BE2C (cell line): Measurements from ENCODE around the gene TSPYL6.

Source experiments
- DNase-seq: peaks from one replicate; pipeline ENCODE4 v3.0.0-alpha.2; 2020
- H3K27me3 ChIP-seq: fragments of 250-450 bp; sonication (Bioruptor Pico); 2 replicates; pipeline ENCODE4 v1.5.1; 2020; ENCODE audit warnings: mild to moderate bottlenecking
- H3K36me3 ChIP-seq: fragments of 250-450 bp; sonication (Bioruptor Pico); 2 replicates; pipeline ENCODE4 v1.5.1; 2020; ENCODE audit warnings: mild to moderate bottlenecking
- H3K4me1 ChIP-seq: fragments of 250-450 bp; sonication (Bioruptor Pico); 2 replicates; pipeline ENCODE4 v1.5.1; 2020
- H3K4me3 ChIP-seq: 2 replicates; pipeline ENCODE4 v1.5.1; 2011; ENCODE audit warnings: low read depth, low read length
- H3K9me3 ChIP-seq: fragments of 250-450 bp; sonication (Bioruptor Pico); 2 replicates; pipeline ENCODE4 v1.5.1; 2020
- TF ChIP-seq, protein P1 (sequence below): IDR thresholded peaks from 2 replicates; pipeline ENCODE4 v1.5.1; 2012; ENCODE audit warnings: mild to moderate bottlenecking, low read depth, low read length

The TSPYL6 gene

DNA sequence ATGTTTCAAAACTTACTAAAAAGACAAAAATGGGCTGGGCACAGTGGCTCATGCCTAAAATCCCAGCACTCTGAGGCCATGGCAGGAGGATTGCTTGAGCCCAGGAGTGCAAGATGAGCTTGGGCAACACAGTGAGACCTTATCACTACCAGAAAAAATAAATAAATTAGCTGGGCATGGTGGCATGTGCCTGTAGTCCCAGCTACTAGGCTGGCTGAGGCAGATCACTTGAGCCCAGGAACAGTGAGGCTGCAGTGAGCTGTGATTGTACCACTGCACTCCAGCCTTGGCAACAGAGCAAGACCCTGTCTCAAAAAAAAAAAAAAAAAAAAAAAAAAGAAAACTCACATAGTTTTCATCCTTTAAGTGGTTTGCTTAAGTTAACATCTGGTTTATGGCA, 6.4 kb downstream of the TSPYL6 start:
- H3K27me3 ChIP-seq: no peaks in the 10 kb centered on the region
- TF ChIP-seq, protein P1, sequence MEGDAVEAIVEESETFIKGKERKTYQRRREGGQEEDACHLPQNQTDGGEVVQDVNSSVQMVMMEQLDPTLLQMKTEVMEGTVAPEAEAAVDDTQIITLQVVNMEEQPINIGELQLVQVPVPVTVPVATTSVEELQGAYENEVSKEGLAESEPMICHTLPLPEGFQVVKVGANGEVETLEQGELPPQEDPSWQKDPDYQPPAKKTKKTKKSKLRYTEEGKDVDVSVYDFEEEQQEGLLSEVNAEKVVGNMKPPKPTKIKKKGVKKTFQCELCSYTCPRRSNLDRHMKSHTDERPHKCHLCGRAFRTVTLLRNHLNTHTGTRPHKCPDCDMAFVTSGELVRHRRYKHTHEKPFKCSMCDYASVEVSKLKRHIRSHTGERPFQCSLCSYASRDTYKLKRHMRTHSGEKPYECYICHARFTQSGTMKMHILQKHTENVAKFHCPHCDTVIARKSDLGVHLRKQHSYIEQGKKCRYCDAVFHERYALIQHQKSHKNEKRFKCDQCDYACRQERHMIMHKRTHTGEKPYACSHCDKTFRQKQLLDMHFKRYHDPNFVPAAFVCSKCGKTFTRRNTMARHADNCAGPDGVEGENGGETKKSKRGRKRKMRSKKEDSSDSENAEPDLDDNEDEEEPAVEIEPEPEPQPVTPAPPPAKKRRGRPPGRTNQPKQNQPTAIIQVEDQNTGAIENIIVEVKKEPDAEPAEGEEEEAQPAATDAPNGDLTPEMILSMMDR: no peak

DNA sequence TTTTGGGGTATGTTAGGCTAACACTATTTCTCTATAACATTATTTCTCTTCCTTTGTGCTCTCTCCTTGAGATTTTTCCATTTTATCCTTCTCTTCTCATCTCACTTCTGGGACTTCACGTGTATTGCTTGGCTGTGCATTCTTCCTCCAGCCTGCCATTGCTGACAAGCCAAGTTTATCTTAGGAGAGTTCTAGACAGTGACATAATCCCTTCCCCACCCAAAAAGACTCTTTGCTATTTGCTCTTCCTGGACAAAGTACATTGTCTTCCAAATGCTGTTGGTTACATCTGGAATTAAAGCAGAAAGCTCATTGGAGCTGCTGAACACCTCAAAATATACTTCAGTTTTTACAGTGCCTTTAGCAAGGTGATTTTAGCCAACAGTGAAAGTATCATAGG, 8.9 kb downstream of the TSPYL6 start:
- no peaks in the 10 kb centered on the region for H3K36me3 ChIP-seq
- H3K4me3 ChIP-seq: no peak overlapping the region
- no peaks in the 10 kb centered on the region for H3K27me3 ChIP-seq
- TF ChIP-seq, protein P1: no peak
- H3K9me3 ChIP-seq: no peaks in the 10 kb centered on the region
- DNase-seq: no peak
- no peaks in the 10 kb centered on the region for H3K4me1 ChIP-seq

More for the DNA sequence above, 6.4 kb downstream of the TSPYL6 start:
- Histone ChIP-seq H3K36me3 (no peaks in the 10 kb centered on the region), H3K9me3 (no peaks in the 10 kb centered on the region), H3K4me3 (no peak overlapping the region), H3K4me1 (no peaks in the 10 kb centered on the region)
- DNase-seq: no peak

DNA sequence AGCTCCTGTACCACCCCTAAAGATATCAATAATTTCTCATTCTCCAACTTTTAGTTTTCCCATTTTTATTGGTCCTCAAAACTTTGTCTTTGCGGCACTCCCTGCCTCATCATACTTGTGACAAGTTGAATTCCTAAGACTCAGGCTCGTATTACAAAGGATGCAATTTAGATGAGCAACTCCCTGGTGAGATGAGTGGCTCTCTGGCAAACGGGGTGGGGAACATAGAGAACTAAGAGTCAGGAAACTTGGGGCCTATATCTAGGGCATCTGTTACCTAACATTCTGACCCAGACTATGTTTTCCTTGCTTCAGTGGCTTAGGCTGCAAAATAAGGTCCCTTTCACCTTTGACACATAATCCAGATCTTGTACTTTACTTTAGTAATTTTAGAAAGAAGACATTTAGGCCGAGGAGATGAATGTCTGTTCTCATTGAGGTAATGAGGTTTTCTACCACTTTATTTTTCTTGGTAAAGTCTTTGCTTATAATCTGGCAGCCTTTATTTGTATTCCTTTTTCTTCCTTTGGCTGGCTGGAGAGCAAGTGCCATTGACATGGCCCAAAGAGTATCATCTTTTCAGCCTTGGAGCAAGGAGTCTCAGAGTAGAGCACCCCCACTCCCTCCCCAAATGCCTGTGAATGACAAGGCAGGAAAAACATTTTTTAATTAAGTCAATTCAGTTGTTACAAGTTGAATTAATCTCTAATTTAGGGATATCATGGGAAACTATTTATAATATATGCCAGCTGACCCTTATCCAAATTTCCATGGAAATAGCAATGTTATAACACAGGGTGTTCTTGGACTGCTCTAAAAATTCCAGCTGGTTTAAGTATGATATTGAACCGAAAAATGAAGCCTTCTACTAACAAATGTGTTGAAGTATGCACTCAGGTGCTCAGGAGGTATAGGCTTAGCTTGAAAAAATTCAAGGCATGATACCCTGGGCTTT, 15.2 kb downstream of the TSPYL6 start:
- Histone ChIP-seq H3K4me3 (no peak overlapping the region), H3K9me3 (no peaks in the 10 kb centered on the region), H3K36me3 (no peaks in the 10 kb centered on the region), H3K27me3 (no peaks in the 10 kb centered on the region), H3K4me1 (no peaks in the 10 kb centered on the region)
- TF ChIP-seq, protein P1: no peak
- no peak for DNase-seq

DNA sequence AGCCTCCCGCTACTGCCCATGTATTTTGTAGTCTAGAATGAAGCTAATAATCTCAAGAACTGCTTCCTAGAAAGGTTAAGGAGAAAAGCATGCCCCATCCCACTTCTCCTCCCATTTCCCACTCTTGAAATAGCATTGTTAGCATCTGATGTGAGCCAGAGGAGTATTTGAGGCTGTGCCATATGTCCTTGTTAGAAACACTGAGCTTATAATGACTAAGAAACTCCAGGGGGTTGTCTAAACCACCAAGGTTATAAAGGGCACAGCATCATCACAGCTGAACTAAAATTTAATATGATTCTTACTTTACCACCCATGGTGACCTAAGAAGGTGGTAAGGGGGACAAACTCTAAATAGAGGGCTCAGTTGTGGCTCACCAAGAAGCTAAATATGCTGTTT, 16.6 kb downstream of the TSPYL6 start:
- Histone ChIP-seq H3K4me1 (no peaks in the 10 kb centered on the region), H3K9me3 (no peaks in the 10 kb centered on the region), H3K36me3 (no peaks in the 10 kb centered on the region), H3K4me3 (no peak overlapping the region), H3K27me3 (no peaks in the 10 kb centered on the region)
- TF ChIP-seq, protein P1: no peak
- DNase-seq: no peak

DNA sequence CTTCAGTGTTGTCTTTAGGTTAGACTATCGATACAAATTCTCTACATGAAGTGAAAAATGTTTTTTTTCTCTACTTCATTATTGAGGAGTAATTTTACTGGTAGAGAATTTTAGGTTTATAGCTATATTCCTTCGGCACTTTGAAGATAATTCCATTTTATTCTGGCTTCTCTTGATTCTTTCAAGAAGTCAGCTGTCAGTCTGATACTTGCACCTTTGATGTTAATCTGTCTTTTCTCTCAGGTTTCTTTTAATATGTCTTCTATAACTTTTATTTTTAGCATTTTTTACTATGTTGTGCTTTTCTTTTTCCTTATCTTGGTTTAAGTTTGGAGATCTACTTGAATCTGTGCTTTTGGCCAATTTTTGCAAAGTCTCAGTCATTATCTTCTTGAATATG, 18.6 kb downstream of the TSPYL6 start:
- no peak overlapping the region for H3K4me3 ChIP-seq
- TF ChIP-seq, protein P1: no peak
- no peaks in the 10 kb centered on the region for H3K27me3 ChIP-seq
- no peaks in the 10 kb centered on the region for H3K36me3 ChIP-seq
- no peaks in the 10 kb centered on the region for H3K4me1 ChIP-seq
- no peak for DNase-seq
- H3K9me3 ChIP-seq: no peaks in the 10 kb centered on the region
